H7 (cell line): ENCODE results near the gene CAPN5. TPM values are rescaled to one million over a fixed set of nuclear protein-coding genes. Genes with fewer than 3 reads are reported as not detected.
A peak's percentile ranks its signal among the peaks of the same experiment; 100 is the strongest.

Experiments used
- DNase-seq: peaks from one replicate; pipeline ENCODE4 v3.0.0; 2012
- H3K27me3 ChIP-seq: 2 replicates; pipeline ENCODE4 v1.6.0; 2011; ENCODE audit warnings: mild to moderate bottlenecking, low read length; ENCODE audit not compliant: control insufficient read depth, insufficient read depth
- H3K36me3 ChIP-seq: replicated peaks from 2 replicates; pipeline ENCODE4 v1.5.1; 2011; ENCODE audit warnings: low read length; ENCODE audit not compliant: control insufficient read depth, insufficient read depth
- H3K4me3 ChIP-seq: 2 replicates; pipeline ENCODE4 v1.5.1; 2011; ENCODE audit warnings: low read depth, mild to moderate bottlenecking, control low read depth, low read length, moderate library complexity; ENCODE audit not compliant: insufficient read depth
- total RNA-seq: library from RNA; depleted of rRNA; stranded (reverse); fragments of >200 nt; shearing (Covaris generic); gene quantifications from 2 replicates; pipeline ENCODE4 v1.2.3, GENCODE V29; 2014

CAPN5 gene
- total RNA-seq, 1 experiment from 2014 or later: 16.3 TPM

DNA sequence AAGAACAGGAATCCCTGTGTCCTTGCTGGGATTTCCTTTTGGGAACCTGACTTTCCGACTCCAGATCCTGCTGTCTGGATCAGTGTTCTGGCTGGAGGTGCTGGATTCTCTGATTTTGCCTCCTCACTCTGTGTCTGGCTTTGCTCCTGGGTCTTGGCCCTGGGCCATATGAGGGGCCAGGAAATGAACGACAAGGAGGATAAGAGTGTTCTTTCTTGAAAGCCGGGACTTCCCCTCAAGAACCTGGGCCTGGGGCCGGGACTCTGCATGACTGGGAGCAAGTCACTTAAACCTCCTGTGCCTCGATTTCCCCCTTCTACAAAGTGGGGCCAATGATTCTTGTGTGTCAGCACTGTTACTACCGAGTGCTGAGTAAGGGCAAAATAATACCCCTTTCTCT, 58.4 kb downstream of the CAPN5 start:
- DNase-seq: no peak
- no peak overlapping the region for H3K4me3 ChIP-seq
- H3K27me3 ChIP-seq: no peaks in the 10 kb centered on the region
- peaks cover 1% of the 10 kb centered on the region for H3K36me3 ChIP-seq

DNA sequence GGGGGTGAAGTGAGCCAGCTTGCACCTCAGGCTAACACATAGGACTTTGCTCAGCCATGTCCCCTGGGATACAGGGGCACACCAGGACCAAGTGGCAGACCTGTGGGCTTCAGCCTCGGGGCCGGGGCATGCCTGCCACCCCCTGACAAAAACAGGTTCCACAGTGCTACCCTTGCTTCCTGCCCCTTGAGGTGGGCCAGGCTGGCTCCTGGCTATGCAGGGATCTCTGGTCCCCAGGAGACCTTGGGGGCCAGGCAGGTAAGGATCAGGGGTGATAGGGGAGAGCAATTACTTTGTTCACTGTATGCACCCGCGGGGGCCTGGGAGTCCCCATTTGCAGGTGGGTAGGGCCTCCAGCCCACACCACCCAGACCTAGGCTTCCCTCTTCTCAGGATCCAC, 58.9 kb downstream of the CAPN5 start:
- H3K27me3 ChIP-seq: no peaks in the 10 kb centered on the region
- peaks cover 1% of the 10 kb centered on the region for H3K36me3 ChIP-seq
- H3K4me3 ChIP-seq: no peak overlapping the region
- DNase-seq: no peak

DNA sequence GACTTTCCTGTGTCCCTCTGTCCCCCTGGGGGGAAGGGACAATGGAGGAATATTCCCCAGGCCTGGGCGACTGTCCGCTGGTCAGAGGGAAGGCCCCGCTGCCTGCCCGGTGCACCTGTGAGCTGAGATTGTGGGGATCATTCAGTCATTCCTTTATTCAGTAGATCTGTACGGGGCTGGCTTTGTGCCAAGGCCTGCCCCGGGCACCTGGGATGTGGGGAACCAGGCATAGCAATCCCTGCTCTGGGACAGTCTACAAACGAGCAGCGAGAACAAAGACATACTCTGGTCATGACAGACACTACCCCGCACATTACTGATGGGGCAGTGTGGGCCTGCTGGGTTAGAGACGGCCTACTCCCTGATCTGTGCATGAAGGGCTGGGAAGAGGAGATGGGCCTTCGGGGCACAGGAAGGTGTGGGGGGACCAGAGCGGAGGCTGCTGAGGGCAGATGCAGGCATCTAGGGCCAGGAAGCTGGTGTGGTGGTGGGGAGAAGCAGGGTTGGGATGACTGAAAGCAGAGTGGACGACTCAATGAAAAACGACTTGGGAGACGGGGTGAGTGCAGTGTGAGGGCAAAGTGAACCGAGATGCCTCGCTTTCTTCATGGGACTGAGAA, 59.5 kb downstream of the CAPN5 start:
- DNase-seq: peak; percentile 59
- no peaks in the 10 kb centered on the region for H3K27me3 ChIP-seq
- peaks cover 1% of the 10 kb centered on the region for H3K36me3 ChIP-seq
- no peak overlapping the region for H3K4me3 ChIP-seq

DNA sequence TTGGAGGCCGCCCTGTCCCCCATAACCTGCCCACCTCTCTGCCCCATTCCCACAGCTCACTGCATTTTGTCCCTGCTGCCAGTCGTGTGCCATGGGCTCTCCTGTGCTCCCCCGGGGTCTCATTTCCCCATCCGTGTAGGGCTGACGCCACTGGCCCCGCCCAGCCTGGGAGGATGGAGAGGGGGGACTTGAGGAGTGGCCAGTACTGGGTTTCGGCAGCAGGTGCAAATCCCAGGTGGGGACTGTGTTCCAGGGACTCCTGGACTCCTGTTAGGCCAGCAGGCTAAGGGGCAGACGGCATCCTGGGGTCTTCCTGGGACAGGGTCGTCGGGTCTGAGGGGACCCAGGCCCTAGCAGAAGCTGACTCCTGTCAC, 60.1 kb downstream of the CAPN5 start:
- H3K27me3 ChIP-seq: no peaks in the 10 kb centered on the region
- peak overlapping the region; percentile 38 for H3K4me3 ChIP-seq
- peak; percentile 86 for DNase-seq
- peaks cover 1% of the 10 kb centered on the region for H3K36me3 ChIP-seq

DNA sequence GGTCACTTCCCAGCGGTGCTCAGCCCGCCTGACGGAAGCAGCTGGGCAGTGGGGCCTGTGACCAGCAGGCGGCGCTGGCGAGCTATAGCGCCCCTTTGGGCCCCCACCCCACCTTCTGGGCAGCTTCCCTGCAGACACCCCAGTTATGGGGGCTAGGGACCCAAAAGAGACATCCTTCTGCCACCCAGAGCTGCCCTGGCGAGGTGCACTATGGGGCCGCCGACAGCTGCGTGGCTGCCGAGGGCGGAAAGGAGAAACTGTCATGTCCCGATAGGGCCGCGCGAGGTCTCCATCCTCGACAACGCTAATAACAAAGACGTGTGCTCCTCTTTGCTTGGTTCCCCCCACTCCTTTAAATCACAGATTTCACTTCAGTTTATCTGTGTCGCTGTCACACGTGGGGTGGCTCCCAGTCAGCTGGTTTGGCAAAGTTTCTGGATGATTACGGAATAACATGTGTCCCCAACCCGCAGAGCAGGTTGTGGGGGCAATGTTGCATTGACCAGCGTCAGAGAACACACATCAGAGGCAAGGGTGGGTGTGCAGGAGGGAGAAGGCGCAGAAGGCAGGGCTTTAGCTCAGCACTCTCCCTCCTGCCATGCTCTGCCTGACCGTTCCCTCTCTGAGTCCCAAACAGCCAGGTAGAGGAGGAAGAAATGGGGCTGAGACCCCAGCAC, 60.6 kb downstream of the CAPN5 start:
- H3K36me3 ChIP-seq: peaks cover 1% of the 10 kb centered on the region
- H3K4me3 ChIP-seq: peak overlapping the region; percentile 38
- DNase-seq: peak; percentile 96
- no peaks in the 10 kb centered on the region for H3K27me3 ChIP-seq

DNA sequence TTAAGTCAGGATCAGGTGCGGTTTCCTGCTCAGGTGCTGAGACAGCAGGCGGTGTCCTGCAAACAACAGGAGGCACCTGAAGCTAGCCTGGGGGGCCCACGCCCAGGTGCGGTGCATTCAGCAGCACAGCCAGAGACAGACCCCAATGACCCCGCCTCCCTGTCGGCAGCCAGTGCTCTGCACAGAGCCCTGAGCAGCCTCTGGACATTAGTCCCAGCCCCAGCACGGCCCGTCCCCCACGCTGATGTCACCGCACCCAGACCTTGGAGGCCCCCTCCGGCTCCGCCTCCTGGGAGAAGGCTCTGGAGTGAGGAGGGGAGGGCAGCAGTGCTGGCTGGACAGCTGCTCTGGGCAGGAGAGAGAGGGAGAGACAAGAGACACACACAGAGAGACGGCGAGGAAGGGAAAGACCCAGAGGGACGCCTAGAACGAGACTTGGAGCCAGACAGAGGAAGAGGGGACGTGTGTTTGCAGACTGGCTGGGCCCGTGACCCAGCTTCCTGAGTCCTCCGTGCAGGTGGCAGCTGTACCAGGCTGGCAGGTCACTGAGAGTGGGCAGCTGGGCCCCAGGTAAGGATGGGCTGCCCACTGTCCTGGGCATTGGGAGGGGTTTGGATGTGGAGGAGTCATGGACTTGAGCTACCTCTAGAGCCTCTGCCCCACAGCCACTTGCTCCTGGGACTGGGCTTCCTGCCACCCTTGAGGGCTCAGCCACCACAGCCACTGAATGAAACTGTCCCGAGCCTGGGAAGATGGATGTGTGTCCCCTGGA, 61.3 kb downstream of the CAPN5 start, which contains the start of gene MYO7A:
TSS of gene MYO7A (plus strand) at position 327 of the 772 bp plus-strand sequence. CDS start 2,389 bp downstream, outside the sequence.
- peaks cover 1% of the 10 kb centered on the region; the same call in 1 of the 2 replicates for H3K36me3 ChIP-seq
- peak; percentile 84 for DNase-seq
- H3K4me3 ChIP-seq: peak within 1 kb of the TSS; percentile 38
- no peaks in the 10 kb centered on the region for H3K27me3 ChIP-seq

DNA sequence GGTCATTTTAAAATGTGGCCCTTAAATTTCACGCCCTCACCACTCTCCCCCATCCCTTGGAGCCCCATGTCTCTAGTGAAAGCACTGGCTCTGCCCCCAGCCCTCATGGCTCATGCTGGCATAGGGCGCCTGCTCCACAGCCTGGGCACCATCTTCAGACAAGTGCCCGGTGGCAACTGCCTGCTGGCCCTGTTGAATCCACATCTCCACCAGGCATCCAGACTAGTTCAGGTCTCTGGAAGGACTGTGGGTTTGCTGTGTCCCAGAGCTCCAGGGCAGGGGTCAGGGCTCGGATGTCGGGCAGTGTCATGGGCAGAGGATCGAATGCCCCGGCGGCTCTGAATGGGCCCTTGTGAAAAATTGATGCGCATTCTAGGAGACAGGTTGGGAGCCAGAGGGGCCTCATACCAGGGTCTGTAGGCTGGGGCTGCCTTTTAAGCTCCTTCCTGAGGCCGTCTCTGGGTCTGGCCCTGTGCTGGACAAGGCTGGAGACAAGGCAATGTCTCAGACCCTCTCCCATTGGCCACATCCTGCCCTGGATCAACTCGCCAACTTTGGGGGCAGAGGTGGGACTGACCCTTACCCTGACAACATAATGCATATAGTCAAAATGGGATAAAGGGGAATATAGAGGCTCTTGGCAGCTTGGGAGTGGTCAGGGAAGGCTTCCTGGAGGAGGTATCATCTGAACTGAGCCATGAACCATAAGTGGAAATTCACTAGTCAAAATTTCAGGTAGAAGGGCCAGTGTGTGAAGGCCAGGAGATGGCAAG, 62.5 kb downstream of the CAPN5 start:
- DNase-seq: no peak
- Histone ChIP-seq H3K4me3 (no peak overlapping the region), H3K27me3 (no peaks in the 10 kb centered on the region)

DNA sequence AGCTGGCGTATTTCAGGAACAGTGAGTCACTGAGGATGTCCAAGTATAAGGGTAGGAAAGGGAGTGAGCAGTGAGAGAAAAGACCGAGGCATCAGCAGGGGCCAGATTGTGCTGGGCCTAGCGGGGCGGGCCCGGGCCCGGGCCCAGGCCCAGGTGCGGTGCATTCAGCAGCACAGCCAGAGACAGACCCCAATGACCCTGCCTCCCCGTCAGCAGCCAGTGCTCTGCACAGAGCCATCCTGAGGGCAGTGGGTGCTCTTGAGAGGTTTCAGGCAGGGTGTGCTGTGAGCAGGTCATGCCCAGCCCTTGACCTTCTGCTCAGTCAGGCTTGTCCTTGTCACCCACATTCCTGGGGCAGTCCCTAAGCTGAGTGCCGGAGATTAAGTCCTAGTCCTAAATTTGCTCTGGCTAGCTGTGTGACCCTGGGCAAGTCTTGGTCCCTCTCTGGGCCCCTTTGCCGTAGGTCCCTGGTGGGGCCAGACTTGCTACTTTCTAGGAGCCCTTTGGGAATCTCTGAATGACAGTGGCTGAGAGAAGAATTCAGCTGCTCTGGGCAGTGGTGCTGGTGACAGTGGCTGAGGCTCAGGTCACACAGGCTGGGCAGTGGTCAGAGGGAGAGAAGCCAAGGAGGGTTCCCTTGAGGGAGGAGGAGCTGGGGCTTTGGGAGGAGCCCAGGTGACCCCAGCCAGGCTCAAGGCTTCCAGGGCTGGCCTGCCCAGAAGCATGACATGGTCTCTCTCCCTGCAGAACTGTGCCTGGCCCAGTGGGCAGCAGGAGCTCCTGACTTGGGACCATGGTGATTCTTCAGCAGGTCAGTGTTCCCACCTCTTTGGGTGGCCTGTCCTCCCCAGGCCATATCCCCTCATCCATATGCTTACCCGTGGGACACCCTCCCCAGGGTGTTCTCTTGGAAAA, 63.3 kb downstream of the CAPN5 start:
- no peaks in the 10 kb centered on the region for H3K27me3 ChIP-seq
- H3K4me3 ChIP-seq: no peak overlapping the region
- no peak for DNase-seq
- no peaks in the 10 kb centered on the region for H3K36me3 ChIP-seq

More for the DNA sequence above, 62.5 kb downstream of the CAPN5 start:
- no peaks in the 10 kb centered on the region for H3K36me3 ChIP-seq

DNA sequence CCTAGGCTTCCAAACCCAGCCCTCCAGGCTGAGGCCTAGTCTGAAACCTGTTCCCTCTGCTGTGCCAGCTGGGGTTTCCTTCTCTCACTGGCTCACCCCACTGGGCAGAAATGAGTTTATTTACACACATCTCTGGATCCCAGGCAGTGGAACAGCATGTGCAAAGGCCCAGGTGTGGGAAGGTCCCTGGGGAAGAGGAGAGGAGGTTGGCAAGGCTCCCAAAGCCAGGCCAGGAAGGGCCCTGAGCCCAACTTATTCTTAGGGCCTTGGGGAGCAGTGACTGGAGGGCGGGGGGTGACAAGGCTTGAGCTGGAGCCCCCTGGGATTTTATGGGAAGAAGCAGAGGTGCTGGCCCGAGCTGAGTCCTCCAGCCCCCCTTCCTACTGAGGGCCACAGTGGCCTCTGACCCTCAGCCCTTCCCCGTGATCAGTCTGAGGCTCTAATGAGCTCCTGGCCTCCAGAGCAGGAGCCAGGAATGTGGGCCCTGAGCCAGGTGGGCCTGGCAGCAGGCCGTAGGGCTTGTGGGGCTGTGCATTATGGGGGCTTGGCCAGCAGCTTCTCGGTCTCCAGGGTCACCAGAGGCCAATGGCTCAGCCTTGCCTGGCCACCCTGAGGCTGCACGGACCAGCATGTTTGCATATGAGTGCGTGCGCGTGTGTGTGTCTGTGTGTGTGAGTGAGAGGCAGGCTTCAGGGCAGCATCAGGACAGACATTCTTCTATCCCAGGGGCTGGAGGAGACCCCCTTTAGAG, 64.2 kb downstream of the CAPN5 start:
- no peak for DNase-seq
- Histone ChIP-seq H3K27me3 (no peaks in the 10 kb centered on the region), H3K36me3 (no peaks in the 10 kb centered on the region), H3K4me3 (no peak overlapping the region)

DNA sequence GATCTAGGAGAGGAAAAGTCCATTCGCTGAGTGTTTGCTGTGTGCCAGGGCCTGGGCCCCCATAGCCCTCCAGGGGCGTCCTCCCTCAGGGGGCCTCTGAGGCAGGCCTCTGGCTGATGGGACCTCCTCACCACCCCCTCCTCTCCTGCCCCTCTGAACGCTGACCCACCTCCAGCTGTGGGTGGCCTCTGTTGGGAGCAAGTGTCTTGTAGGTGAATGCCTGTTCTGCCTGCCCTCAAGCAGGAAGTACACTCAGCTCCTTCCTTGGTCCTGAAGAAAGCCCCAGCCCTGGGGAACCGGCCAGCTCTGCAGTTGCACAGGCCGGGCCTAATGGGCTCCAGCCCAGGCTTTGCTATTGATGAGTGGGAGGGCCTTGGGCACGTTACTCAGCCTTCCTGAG, 64.8 kb downstream of the CAPN5 start:
- no peaks in the 10 kb centered on the region for H3K27me3 ChIP-seq
- H3K4me3 ChIP-seq: no peak overlapping the region
- no peaks in the 10 kb centered on the region for H3K36me3 ChIP-seq
- no peak for DNase-seq

DNA sequence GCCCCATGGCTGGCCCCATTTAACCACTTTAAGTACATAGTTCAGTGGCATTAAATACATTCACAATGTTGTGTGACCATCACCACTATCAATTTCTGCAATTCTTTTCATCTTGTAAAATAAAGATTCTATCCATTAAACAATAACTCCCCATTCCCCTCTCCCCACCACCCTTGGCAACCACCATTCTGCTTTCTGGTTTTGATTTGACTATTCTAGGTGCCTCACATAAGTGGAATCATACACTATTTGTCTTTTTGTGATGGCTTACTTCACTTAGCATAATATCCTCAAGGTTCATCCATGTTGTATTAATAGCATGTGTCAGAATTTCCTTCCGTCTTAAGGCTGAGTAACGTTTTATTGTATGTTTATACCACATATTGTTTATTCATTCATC, 68.3 kb downstream of the CAPN5 start:
- Histone ChIP-seq H3K4me3 (no peak overlapping the region), H3K27me3 (no peaks in the 10 kb centered on the region), H3K36me3 (no peaks in the 10 kb centered on the region)
- no peak for DNase-seq

DNA sequence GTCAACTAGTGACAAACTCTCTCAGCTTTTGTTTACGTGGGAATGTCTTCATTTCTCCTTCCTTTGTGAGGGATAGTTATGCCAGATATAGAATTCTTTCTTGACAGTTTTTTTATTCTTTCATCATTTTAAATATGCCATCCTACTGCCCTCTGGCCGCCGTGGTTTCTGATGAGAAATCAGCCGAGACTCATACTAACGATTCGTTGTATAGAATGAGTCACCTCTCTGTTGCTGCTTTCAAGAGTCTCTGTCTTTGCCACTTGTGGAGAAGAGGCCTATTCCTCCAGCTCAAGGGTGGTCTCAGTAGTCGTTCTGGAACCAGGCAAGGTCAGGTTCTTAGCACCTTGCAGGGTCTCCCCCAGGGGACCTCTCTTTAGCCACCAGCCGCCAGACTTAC, 69.3 kb downstream of the CAPN5 start:
- DNase-seq: no peak
- no peaks in the 10 kb centered on the region for H3K36me3 ChIP-seq

DNA sequence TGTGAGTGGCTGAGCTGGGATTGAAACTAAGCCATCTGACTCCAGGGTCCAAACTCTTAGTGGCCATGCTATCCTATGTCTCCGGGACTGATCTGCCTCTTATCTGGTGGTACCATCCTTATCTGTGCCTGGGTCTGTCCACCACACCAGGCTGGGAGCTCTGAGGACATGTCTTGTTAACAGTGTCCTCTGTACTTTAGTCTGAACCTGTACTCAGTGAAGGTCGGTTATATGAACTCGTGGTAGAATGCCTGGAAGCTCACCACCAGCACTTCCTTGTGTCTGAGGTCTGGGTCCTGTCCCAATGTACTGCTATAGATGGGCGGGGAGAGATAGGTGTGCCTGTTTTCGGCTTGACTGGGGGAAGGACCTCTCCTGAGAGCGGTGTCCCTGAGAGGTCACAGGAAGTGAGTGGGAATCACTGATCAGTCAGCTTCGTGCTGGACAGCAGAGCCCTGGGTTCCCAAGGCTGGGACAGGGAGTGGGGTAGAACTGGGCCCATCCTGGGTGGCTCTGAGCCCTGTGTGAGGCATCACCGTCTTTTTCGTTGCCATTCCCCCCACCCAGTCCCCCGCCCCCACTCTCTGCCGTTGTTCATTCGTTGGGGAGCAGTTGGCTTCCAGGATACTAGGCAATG, 70.1 kb downstream of the CAPN5 start:
- H3K36me3 ChIP-seq: no peaks in the 10 kb centered on the region
- no peak for DNase-seq
- no peaks in the 10 kb centered on the region for H3K27me3 ChIP-seq
- no peak overlapping the region for H3K4me3 ChIP-seq

More for the DNA sequence above, 69.3 kb downstream of the CAPN5 start:
- no peaks in the 10 kb centered on the region for H3K27me3 ChIP-seq
- no peak overlapping the region for H3K4me3 ChIP-seq
